ENCODE data around the gene LRRC4C.

LRRC4C gene

GRCh38 chr11:41414771-41415440 lies 44.5 kb downstream of the LRRC4C start:
- DNase-seq (ENCODE audit: low spot score), result no peak

GRCh38 chr11:41413843-41414242 lies 45.6 kb downstream of the LRRC4C start:
- no peak for DNase-seq (ENCODE audit: low spot score)

- no peak for DNase-seq (ENCODE audit: low spot score)
Observed at GRCh38 chr11:41405812-41406211, 53.6 kb downstream of the LRRC4C start.

- no peak for DNase-seq (ENCODE audit: low spot score)
Observed at GRCh38 chr11:41404109-41404508, 55.3 kb downstream of the LRRC4C start.

- DNase-seq (ENCODE audit: low spot score), result no peak
Observed at GRCh38 chr11:41403458-41403857, 56.0 kb downstream of the LRRC4C start.

GRCh38 chr11:41400819-41401382 lies 58.6 kb downstream of the LRRC4C start:
- no peak for DNase-seq (ENCODE audit: low spot score)

- DNase-seq (ENCODE audit: low spot score), result no peak
Observed at GRCh38 chr11:41400124-41400523, 59.3 kb downstream of the LRRC4C start.

- no peak for DNase-seq (ENCODE audit: low spot score)
Observed at GRCh38 chr11:41399323-41399722, 60.1 kb downstream of the LRRC4C start.

GRCh38 chr11:41398175-41398574 lies 61.3 kb downstream of the LRRC4C start:
- no peak for DNase-seq (ENCODE audit: low spot score)

GRCh38 chr11:41394521-41395195 lies 64.8 kb downstream of the LRRC4C start:
- no peak for DNase-seq (ENCODE audit: low spot score)

- no peak for DNase-seq (ENCODE audit: low spot score)
Observed at GRCh38 chr11:41392596-41392995, 66.9 kb downstream of the LRRC4C start.

- DNase-seq (ENCODE audit: low spot score), result no peak
Observed at GRCh38 chr11:41389623-41390130, 69.8 kb downstream of the LRRC4C start.

- DNase-seq (ENCODE audit: low spot score), result no peak
Observed at GRCh38 chr11:41384329-41384728, 75.1 kb downstream of the LRRC4C start.

- no peak for DNase-seq (ENCODE audit: low spot score)
Observed at GRCh38 chr11:41383768-41384167, 75.7 kb downstream of the LRRC4C start.

GRCh38 chr11:41382927-41383326 lies 76.5 kb downstream of the LRRC4C start:
- no peak for DNase-seq (ENCODE audit: low spot score)

- DNase-seq (ENCODE audit: low spot score), result no peak
Observed at GRCh38 chr11:41379084-41379483, 80.4 kb downstream of the LRRC4C start.

GRCh38 chr11:41377709-41378394 lies 81.6 kb downstream of the LRRC4C start:
- DNase-seq (ENCODE audit: low spot score), result no peak

GRCh38 chr11:41351825-41352224 lies 107.6 kb downstream of the LRRC4C start:
- DNase-seq (ENCODE audit: low spot score), result no peak

- DNase-seq (ENCODE audit: low spot score), result no peak
Observed at GRCh38 chr11:41346042-41346441, 113.4 kb downstream of the LRRC4C start.

- DNase-seq (ENCODE audit: low spot score), result no peak
Observed at GRCh38 chr11:41334007-41334933, 125.2 kb downstream of the LRRC4C start.

GRCh38 chr11:41333357-41333756 lies 126.1 kb downstream of the LRRC4C start:
- DNase-seq (ENCODE audit: low spot score), result no peak

- DNase-seq (ENCODE audit: low spot score), result no peak
Observed at GRCh38 chr11:41328324-41328723, 131.1 kb downstream of the LRRC4C start.

All from HuH-7.5 (cell line).